ENCODE data around the gene PDF. TPM values are rescaled to one million over a fixed set of nuclear protein-coding genes. Genes with fewer than 3 reads are reported as not detected.

The PDF gene
- total RNA-seq, 1 experiment from 2014 or later, result 42.1 TPM

DNA sequence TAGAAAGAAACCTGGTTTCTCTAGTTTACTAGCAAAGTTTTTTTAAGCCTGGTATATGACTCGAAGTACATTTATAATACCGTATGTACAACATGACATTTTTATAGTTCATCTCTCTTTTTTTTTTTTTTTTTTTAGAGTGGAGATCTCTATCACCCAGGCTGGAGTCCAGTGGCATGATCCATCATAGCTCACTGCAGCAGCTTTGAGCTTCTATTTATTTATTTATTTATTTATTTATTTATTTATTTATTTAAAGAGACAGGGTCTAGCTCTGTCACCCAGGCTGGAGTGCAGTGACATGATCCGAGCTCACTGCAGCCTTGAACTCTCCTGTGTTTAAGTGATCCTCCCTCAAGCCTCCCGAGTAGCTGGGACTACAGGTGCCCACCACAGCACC lies 45.1 kb downstream of the PDF start:
- no peak for DNase-seq
- no peaks in the 10 kb centered on the region for H3K9me3 ChIP-seq
- no peaks in the 10 kb centered on the region for H3K27me3 ChIP-seq (replicated peaks; ENCODE audit: control insufficient read depth, insufficient read depth, low read length)
- Mint-ChIP-seq H3K36me3 (ENCODE audit: insufficient read depth, unreplicated experiment) (peaks cover 43% of the 10 kb centered on the region), H3K27me3 (ENCODE audit: insufficient read depth, unreplicated experiment) (no peaks in the 10 kb centered on the region), H3K27ac (ENCODE audit: unreplicated experiment) (no peak overlapping the region), H3K4me3 (ENCODE audit: unreplicated experiment) (no peak overlapping the region), H3K9me3 (ENCODE audit: unreplicated experiment) (no peaks in the 10 kb centered on the region), H3K4me1 (ENCODE audit: low read depth, unreplicated experiment) (peaks cover 6% of the 10 kb centered on the region)
- POLR2A ChIA-PET, result no interaction called here
- no peak overlapping the region for H3K4me3 ChIP-seq (ENCODE audit: low read depth, low read length)
- peaks cover 32% of the 10 kb centered on the region for H3K4me1 ChIP-seq
- no peaks in the 10 kb centered on the region; the same call in 1 of the 2 replicates for H3K36me3 ChIP-seq (ENCODE audit: control insufficient read depth, insufficient read depth, low read length)
- BruUV-seq (replicated peaks), result no TSS peak
- intact Hi-C loops (cut with micrococcal nuclease; ENCODE audit: unreplicated experiment), result loop anchor here (10.0 kb wide), 1 partner anchor 100 kb away; the partner anchor contains the start of gene SNTB2
- TF ChIP-seq, protein P1, sequence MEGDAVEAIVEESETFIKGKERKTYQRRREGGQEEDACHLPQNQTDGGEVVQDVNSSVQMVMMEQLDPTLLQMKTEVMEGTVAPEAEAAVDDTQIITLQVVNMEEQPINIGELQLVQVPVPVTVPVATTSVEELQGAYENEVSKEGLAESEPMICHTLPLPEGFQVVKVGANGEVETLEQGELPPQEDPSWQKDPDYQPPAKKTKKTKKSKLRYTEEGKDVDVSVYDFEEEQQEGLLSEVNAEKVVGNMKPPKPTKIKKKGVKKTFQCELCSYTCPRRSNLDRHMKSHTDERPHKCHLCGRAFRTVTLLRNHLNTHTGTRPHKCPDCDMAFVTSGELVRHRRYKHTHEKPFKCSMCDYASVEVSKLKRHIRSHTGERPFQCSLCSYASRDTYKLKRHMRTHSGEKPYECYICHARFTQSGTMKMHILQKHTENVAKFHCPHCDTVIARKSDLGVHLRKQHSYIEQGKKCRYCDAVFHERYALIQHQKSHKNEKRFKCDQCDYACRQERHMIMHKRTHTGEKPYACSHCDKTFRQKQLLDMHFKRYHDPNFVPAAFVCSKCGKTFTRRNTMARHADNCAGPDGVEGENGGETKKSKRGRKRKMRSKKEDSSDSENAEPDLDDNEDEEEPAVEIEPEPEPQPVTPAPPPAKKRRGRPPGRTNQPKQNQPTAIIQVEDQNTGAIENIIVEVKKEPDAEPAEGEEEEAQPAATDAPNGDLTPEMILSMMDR (IDR thresholded peaks at IDR 0.05; ENCODE audit: insufficient read depth in 1 of 2, low read depth in 1 of 2, low read length in 1 of 2, severe bottlenecking in 1 of 2, unreplicated experiment in 1 of 2), result no peak
- CTCF ChIA-PET, result interaction anchor here (0.7 to 1.1 kb wide), 2 partner anchors 70 to 135 kb away, joined by 3 to 5 read pairs; no protein-coding TSS in a partner anchor

DNA sequence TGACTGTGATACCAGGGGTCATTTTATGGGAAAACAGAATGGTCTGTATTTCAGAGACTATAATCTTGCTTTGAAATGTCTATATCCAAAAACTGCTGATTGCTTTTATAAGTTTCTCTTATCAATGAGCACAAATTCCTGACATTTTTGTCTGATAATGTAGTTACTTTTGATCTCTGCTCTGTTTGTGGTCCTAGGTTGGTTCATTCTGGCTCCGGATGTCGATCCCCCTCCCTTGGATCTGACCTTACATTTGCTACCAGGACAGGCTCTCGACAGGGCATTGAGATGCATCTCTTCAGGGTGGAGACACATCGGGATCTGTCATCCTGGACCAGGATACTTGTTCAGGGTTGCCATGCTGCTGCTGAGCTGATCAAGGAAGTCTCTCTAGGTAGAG lies 46.5 kb downstream of the PDF start:
- H3K4me1 ChIP-seq, result peaks cover 32% of the 10 kb centered on the region
- H3K27ac Mint-ChIP-seq (ENCODE audit: unreplicated experiment), result peak overlapping the region; percentile 9
- no peaks in the 10 kb centered on the region for H3K9me3 Mint-ChIP-seq (ENCODE audit: unreplicated experiment)
- H3K4me3 ChIP-seq (ENCODE audit: low read depth, low read length), result no peak overlapping the region
- peak; percentile 54 to 55 for DNase-seq
- peaks cover 37% of the 10 kb centered on the region for H3K36me3 Mint-ChIP-seq (ENCODE audit: insufficient read depth, unreplicated experiment)
- H3K27me3 Mint-ChIP-seq (ENCODE audit: insufficient read depth, unreplicated experiment), result no peaks in the 10 kb centered on the region
- TF ChIP-seq, protein P1 (IDR thresholded peaks at IDR 0.05; ENCODE audit: insufficient read depth in 1 of 2, low read depth in 1 of 2, low read length in 1 of 2, severe bottlenecking in 1 of 2, unreplicated experiment in 1 of 2), result no peak
- H3K27me3 ChIP-seq (replicated peaks; ENCODE audit: control insufficient read depth, insufficient read depth, low read length), result no peaks in the 10 kb centered on the region
- CTCF ChIA-PET, result interaction anchor here (0.8 to 1.0 kb wide), 2 partner anchors 28 to 134 kb away, joined by 3 to 5 read pairs; no protein-coding TSS in a partner anchor
- POLR2A ChIA-PET, result interaction anchor here (1.0 kb wide), 1 partner anchor 97 kb away, joined by 3 read pairs; the partner anchor contains the start of gene SNTB2
- no TSS peak for BruUV-seq (replicated peaks)
- no peak overlapping the region for H3K4me3 Mint-ChIP-seq (ENCODE audit: unreplicated experiment)
- H3K4me1 Mint-ChIP-seq (ENCODE audit: low read depth, unreplicated experiment), result peaks cover 6% of the 10 kb centered on the region
- no peaks in the 10 kb centered on the region for H3K9me3 ChIP-seq
- H3K36me3 ChIP-seq (ENCODE audit: control insufficient read depth, insufficient read depth, low read length), result no peaks in the 10 kb centered on the region; the same call in 1 of the 2 replicates
- intact Hi-C loops (cut with micrococcal nuclease; ENCODE audit: unreplicated experiment), result loop anchor here (2.0 to 10.0 kb wide), 2 partner anchors 17 to 99 kb away; partner anchors contain the start of gene SNTB2

DNA sequence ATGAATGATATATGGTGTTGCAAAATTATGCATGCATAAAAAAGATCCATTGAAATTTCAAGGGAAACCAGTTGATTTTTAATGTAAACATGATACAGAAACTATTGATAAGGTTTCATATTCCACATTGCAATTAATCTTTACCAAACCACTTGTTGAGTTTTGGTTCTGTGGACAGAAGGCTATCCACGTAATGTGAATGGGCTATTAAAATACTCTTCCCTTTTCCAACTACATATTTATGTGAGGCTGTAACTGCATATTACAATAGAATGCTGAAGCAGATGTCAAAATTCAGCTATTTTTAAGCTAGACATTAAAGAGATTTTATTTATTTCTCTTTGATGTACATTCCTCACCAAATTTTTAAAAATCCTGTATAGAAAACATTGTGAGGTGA lies 53.0 kb downstream of the PDF start:
- Histone ChIP-seq H3K36me3 (ENCODE audit: control insufficient read depth, insufficient read depth, low read length) (no peaks in the 10 kb centered on the region), H3K9me3 (no peaks in the 10 kb centered on the region), H3K4me3 (ENCODE audit: low read depth, low read length) (no peak overlapping the region), H3K4me1 (peaks cover 5% of the 10 kb centered on the region; the same call in 1 of the 2 replicates), H3K27me3 (replicated peaks; ENCODE audit: control insufficient read depth, insufficient read depth, low read length) (no peaks in the 10 kb centered on the region)
- H3K4me3 Mint-ChIP-seq (ENCODE audit: unreplicated experiment), result no peak overlapping the region
- no peak for DNase-seq
- intact Hi-C loops (cut with micrococcal nuclease; ENCODE audit: unreplicated experiment), result no loop called here
- H3K4me1 Mint-ChIP-seq (ENCODE audit: low read depth, unreplicated experiment), result no peaks in the 10 kb centered on the region
- H3K36me3 Mint-ChIP-seq (ENCODE audit: insufficient read depth, unreplicated experiment), result peaks cover 37% of the 10 kb centered on the region
- ChIA-PET POLR2A (no interaction called here), CTCF (no interaction called here)
- H3K27me3 Mint-ChIP-seq (ENCODE audit: insufficient read depth, unreplicated experiment), result no peaks in the 10 kb centered on the region
- no peak overlapping the region for H3K27ac Mint-ChIP-seq (ENCODE audit: unreplicated experiment)
- TF ChIP-seq, protein P1 (IDR thresholded peaks at IDR 0.05; ENCODE audit: insufficient read depth in 1 of 2, low read depth in 1 of 2, low read length in 1 of 2, severe bottlenecking in 1 of 2, unreplicated experiment in 1 of 2), result no peak
- no TSS peak for BruUV-seq (replicated peaks)
- no peaks in the 10 kb centered on the region for H3K9me3 Mint-ChIP-seq (ENCODE audit: unreplicated experiment)

Other genes with a start within 250 kb of the PDF start
- 8.3 TPM in 2 replicates for gene HAS3, start 224.9 kb downstream of the PDF start, total RNA-seq (2022)
- gene CHTF8, start 198.0 kb downstream of the PDF start, total RNA-seq (2022), result 119 and 124 TPM in 2 replicates
- gene UTP4, start 197.9 kb downstream of the PDF start, total RNA-seq (2022), result 124 and 126 TPM in 2 replicates
- 50.6 and 51.8 TPM in 2 replicates for gene SNTB2, start 143.4 kb downstream of the PDF start, total RNA-seq (2022)
- 42.4 and 45.8 TPM in 2 replicates for gene VPS4A, start 19.2 kb downstream of the PDF start, total RNA-seq (2022)
- gene COG8, start 9.0 kb upstream of the PDF start, total RNA-seq (2022), result 57.4 and 59.1 TPM in 2 replicates
- 65.6 TPM in 2 replicates for gene NIP7, start 9.2 kb upstream of the PDF start, total RNA-seq (2022)
- gene TMED6, start 21.2 kb upstream of the PDF start, total RNA-seq (2022), result 2.4 TPM in 2 replicates
- 43.6 and 46.2 TPM in 2 replicates for gene TERF2, start 55.4 kb upstream of the PDF start, total RNA-seq (2022)
- 355 TPM in 2 replicates for gene CYB5B, start 94.0 kb upstream of the PDF start, total RNA-seq (2022)
- gene NFAT5, start 235.4 kb upstream of the PDF start, total RNA-seq (2022), result 87.6 and 89.8 TPM in 2 replicates

Data from Caco-2 (cell line).